T47D (cell line): ENCODE results near the gene LRP10.
A peak's percentile ranks its signal among the peaks of the same experiment; 100 is the strongest.
"Not testable (repeated sequence)": the region's sequence is repeated elsewhere in the genome, so short reads cannot be mapped to it uniquely, and the experiment has no call there.

Experiments used
- DNase-seq, 2 experiments: peaks; one replicate each; pipeline versions ENCODE4 v3.0.0 to v3.0.0-alpha.2; 2011 to 2012; ENCODE audit warnings: low read depth in 1 of 2, low spot score in 1 of 2
- JUND ChIP-seq: IDR thresholded peaks from 2 replicates; pipeline ENCODE4 v1.6.1; 2012; ENCODE audit warnings: low read depth
- in situ Hi-C: cut with HindIII; loops from 2 replicates; pipeline ENCODE4 v1.10.0; 2016; ENCODE audit warnings: low sequenced_read_pairs, low pct_unique_long_range_greater_than_20kb

The LRP10 gene

GRCh38 chr14:22854963-22855724, 16.4 kb upstream of the LRP10 start:
- in situ Hi-C loops: no loop called here
- peak in 1 of 2 experiments; percentile 17 for DNase-seq
- TF ChIP-seq JUND: no peak

GRCh38 chr14:22856428-22856827, 15.1 kb upstream of the LRP10 start:
- in situ Hi-C loops: no loop called here
- TF ChIP-seq JUND: no peak
- no peak for DNase-seq

GRCh38 chr14:22860377-22860776, 11.2 kb upstream of the LRP10 start:
- DNase-seq, in situ Hi-C loops: not testable (repeated sequence)

DNA sequence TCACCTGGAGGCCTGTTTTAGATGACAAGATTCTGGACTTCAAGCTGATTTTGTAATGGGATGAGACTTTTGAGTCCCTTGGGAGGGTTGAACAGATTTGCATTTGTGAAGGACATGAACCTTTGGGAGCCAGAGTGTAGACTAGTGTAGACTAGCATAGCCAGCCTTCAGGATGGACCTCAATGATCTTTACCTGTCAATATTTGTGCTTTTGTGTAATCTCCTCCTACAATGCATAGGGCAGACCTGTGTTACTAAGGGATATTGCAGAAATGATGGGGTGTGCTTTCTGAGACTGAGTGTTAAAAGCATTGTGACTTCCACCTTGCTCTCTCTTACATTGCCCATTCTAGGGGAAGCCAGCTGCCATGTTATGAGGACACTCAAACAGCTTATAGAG, 9.9 kb upstream of the LRP10 start:
- in situ Hi-C loops: no loop called here
- TF ChIP-seq JUND: no peak
- DNase-seq: no peak

DNA sequence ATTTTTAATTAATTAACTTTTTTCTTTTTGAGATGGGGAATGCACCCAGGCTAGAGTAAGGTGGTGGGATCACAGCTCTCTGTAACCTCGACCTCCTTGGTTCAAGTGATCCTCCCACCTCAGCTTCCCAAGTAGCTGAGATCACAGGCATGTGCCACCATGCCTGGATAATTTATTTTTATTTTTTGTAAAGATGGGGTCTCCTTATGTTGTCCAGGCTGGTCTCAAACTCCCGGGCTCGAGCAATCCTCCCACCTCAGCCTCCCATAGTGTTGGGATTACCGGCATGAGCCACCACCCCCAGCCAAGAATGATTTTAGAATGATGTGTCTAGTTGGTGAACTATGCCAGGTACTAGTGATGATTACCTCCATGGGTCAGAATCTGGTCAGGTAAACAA, 6.6 kb upstream of the LRP10 start:
- TF ChIP-seq JUND: no peak
- in situ Hi-C loops: no loop called here
- no peak for DNase-seq

GRCh38 chr14:22865424-22866405, 5.8 kb upstream of the LRP10 start:
- no peak for TF ChIP-seq JUND
- DNase-seq: no peak
- in situ Hi-C loops: no loop called here

- in situ Hi-C loops: no loop called here
- no peak for DNase-seq
- no peak for TF ChIP-seq JUND
Measured at GRCh38 chr14:22866874-22867273, 4.7 kb upstream of the LRP10 start.

- DNase-seq: no peak
- TF ChIP-seq JUND: no peak
- in situ Hi-C loops: no loop called here
Measured at GRCh38 chr14:22870811-22871223, 723 bp upstream of the LRP10 start.

- in situ Hi-C loops: no loop called here
- TF ChIP-seq JUND: no peak
Measured at GRCh38 chr14:22872033-22872832, 693 bp downstream of the LRP10 start.

DNA sequence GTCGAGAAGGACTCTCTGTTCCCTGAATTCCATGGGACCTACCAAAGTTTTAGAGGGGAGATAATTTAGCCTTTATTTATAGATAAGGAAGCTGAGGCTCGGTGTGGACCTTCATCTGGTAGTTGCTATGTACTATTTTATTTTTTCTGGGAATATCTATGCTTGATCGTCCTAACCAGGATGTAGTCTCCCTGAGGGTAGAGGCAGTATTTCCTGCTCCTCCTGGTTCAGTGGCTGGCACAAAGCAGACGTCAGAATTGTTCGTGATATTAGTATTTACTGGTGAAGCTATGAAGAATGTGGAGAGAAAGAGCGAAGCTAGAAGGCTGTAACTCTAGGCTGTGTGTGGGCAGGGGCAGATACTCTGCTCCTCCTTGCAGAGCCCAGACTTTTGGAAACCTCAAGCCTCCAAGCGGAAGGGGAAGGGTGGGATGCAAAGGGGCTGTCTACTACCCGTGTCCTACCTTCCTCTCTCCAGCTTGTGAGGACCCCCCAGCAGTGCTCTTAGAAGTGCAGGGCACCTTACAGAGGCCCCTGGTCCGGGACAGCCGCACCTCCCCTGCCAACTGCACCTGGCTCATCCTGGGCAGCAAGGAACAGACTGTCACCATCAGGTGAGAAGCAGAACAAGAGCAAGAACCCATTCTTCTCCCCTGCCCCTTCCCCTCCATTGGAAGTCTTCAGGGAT, 1.4 kb downstream of the LRP10 start:
- in situ Hi-C loops: no loop called here
- no peak for DNase-seq
- no peak for TF ChIP-seq JUND

More at GRCh38 chr14:22872033-22872832, 693 bp downstream of the LRP10 start:
- peak; percentile 50 to 88 for DNase-seq

GRCh38 chr14:22875003-22875747, 3.6 kb downstream of the LRP10 start:
- in situ Hi-C loops: no loop called here
- TF ChIP-seq JUND: no peak
- DNase-seq: no peak
